Heart left ventricle (tissue), 13 donors: ENCODE results near the gene HS3ST3B1.

Experiments used
- CTCF ChIP-seq, 12 donors: fragments of 200-600 bp; sonication (generic) in 4 of 12; IDR thresholded peaks; one replicate each; pipeline versions ENCODE4 v1.5.0 to v1.8.0; 2018 to 2022; ENCODE audit warnings: antibody characterized with exemption in 12 of 12, mild to moderate bottlenecking in 5 of 12
- POLR2A ChIP-seq, 2 donors: fragments of 450-650 bp; IDR thresholded peaks; one replicate each; pipeline ENCODE4 v1.6.1; 2017; ENCODE audit warnings: antibody characterized with exemption in 2 of 2, mild to moderate bottlenecking in 2 of 2, moderate library complexity in 2 of 2
- donor health status: ischemic (EF 13 %, LVEDD 7.1; RV severe dilation, severe dysfunction).
- donor health status: DM: no; HTN: yes; CAD: no.
- donor health status: DM: no; HTN: no; CAD: no.
- donor health status: ischemic (EF 25% LVEDD 6.9; RV normal size, moderate dysfunction).
- donor health status: ischemic (EF 25% LVEDD 5.7; RV mildly dilated, moderate dysfunction).
- donor health status: ischemic (EF 35%, LVEDD 5.7; RV mildly dilated, moderate dysfunction).
- donor health status: nonischemic (EF 11% LVEDD 7.7; RV severe dilation, severe dysfunction).
- donor health status: DM: yes; HTN: yes; CAD: no.
- donor health status: PGD.
- donor health status: ischemic (EF 29% LVEDD 5.4; RV normal size, mild dysfunction).
- donor health status: nonischemic (EF 23%, LVEDD 6.1; RV moderate dilation, normal function).

- no peak for TF ChIP-seq CTCF (IDR thresholded peaks at IDR 0.05)
- no peak for TF ChIP-seq POLR2A (IDR thresholded peaks at IDR 0.05)
Observed at GRCh38 chr17:14308636-14308964, 7.7 kb downstream of the HS3ST3B1 start.
